AG04450 (cell line): ENCODE measurements around the gene ZBTB20. TPM values are rescaled to one million over a fixed set of nuclear protein-coding genes. Genes with fewer than 3 reads are reported as not detected.
"Not testable (repeated sequence)": the region's sequence is repeated elsewhere in the genome, so short reads cannot be mapped to it uniquely, and the experiment has no call there.

ENCODE experiments used
- CTCF ChIA-PET: fragments of 300-600, 350-600 bp; formaldehyde crosslinking; extraction: SDS; loops from one replicate; lab custom pipeline; 2022; ENCODE audit warnings: antibody characterized with exemption, inconsistent platforms; lab: Charles Lee
- POLR2A ChIA-PET: fragments of 350-600 bp; formaldehyde crosslinking; extraction: SDS; loops from one replicate; lab custom pipeline; 2021; ENCODE audit warnings: antibody characterized with exemption, inconsistent platforms; lab: Yijun Ruan, JAX
- DNase-seq: peaks from one replicate; pipeline ENCODE4 v3.0.0-alpha.2; 2011; ENCODE audit warnings: low read depth, low spot score
- H3K27ac ChIP-seq: one replicate; pipeline ENCODE4 v1.5.1; 2012; ENCODE audit warnings: low read depth, low read length, control low read depth
- H3K27me3 ChIP-seq: one replicate; pipeline ENCODE4 v1.6.0; 2012; ENCODE audit warnings: low read length; ENCODE audit not compliant: control insufficient read depth, insufficient read depth
- H3K4me3 ChIP-seq: 2 replicates; pipeline ENCODE4 v1.5.1; 2011; ENCODE audit warnings: mild to moderate bottlenecking, low read depth, low read length, control low read depth
- H3K9me3 ChIP-seq: 2 replicates; pipeline ENCODE4 v1.5.1; 2012; ENCODE audit warnings: low read length; ENCODE audit not compliant: control insufficient read depth, insufficient read depth
- CTCF ChIP-seq: IDR thresholded peaks from 2 replicates; pipeline ENCODE4 v1.5.1; 2011; ENCODE audit warnings: low read depth, low read length, control low read depth, inconsistent platforms
- polyA plus RNA-seq: library from polyadenylated mRNA; depleted of rRNA; stranded (reverse); fragments of >200 nt; gene quantifications from 2 replicates; pipeline ENCODE4 v1.2.3, GENCODE V29; 2011

The ZBTB20 gene
- polyA plus RNA-seq, 1 experiment: 3.0 TPM

GRCh38 chr3:115186351-115187148 is 39.5 kb upstream of the ZBTB20 start:
- POLR2A ChIA-PET: no interaction called here

DNA sequence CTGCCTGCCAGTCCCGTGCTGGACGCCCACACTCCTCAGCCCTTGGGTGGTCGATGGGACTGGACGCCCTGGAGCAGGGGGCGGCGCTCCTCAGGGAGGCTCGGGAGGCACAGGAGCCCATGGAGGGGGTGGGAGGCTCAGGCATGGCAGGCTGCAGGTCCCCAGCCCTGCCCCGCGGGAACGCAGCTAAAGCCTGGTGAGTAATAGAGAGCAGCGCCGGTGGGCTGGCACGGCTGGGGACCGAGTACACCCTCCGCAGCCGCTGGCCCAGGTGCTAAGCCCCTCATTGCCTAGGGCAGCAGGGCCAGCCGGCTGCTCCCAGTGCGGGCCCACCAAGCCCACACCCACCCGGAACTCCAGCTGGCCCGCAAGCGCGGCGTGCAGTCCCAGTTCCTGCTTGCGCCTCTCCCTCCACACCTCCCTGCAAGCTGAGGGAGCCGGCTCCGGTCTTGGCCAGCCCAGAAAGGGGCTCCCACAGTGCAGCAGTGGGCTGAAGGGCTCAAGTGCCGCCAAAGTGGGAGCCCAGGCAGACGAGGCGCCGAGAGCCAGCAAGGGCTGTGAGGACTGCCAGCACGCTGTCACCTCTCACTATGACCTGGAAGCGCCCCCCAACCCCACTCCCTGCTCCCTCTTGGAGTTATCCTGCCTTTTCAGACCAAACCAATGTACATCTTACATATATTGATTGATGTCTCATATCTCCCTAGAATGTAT is 37.9 kb upstream of the ZBTB20 start:
- POLR2A ChIA-PET: not testable (repeated sequence)

More at GRCh38 chr3:115186351-115187148, 39.5 kb upstream of the ZBTB20 start:
- DNase-seq: no peak
- H3K4me3 ChIP-seq: no peak overlapping the region
- H3K9me3 ChIP-seq: no peaks in the 10 kb centered on the region
- CTCF ChIA-PET: interaction anchor here (1.5 kb wide), 1 partner anchor 598 kb away, joined by 5 read pairs; no protein-coding TSS in a partner anchor
- H3K27me3 ChIP-seq: no peaks in the 10 kb centered on the region
- no peak overlapping the region for H3K27ac ChIP-seq
- no peak for TF ChIP-seq CTCF

GRCh38 chr3:115178930-115179329 is 31.8 kb upstream of the ZBTB20 start:
- H3K4me3 ChIP-seq, CTCF ChIA-PET, POLR2A ChIA-PET: not testable (repeated sequence)

More for the DNA sequence above, 37.9 kb upstream of the ZBTB20 start:
- H3K9me3 ChIP-seq, CTCF ChIA-PET, H3K27me3 ChIP-seq, DNase-seq, H3K4me3 ChIP-seq, H3K27ac ChIP-seq: not testable (repeated sequence)

GRCh38 chr3:115169808-115170207 is 22.7 kb upstream of the ZBTB20 start:
- TF ChIP-seq CTCF: 0 out of 2 replicates have a peak, but pooled peaks have one; percentile 5
- H3K27me3 ChIP-seq: no peaks in the 10 kb centered on the region
- no peaks in the 10 kb centered on the region for H3K9me3 ChIP-seq
- H3K4me3 ChIP-seq: no peak overlapping the region
- CTCF ChIA-PET: interaction anchor here (1.1 to 1.3 kb wide), 2 partner anchors 31 to 785 kb away, joined by 3 read pairs; no protein-coding TSS in a partner anchor
- H3K27ac ChIP-seq: no peak overlapping the region
- POLR2A ChIA-PET: no interaction called here
- no peak for DNase-seq

More at GRCh38 chr3:115178930-115179329, 31.8 kb upstream of the ZBTB20 start:
- not testable (repeated sequence) for DNase-seq, H3K9me3 ChIP-seq, H3K27me3 ChIP-seq, H3K27ac ChIP-seq

- ChIA-PET POLR2A (no interaction called here), CTCF (interaction anchor here (0.7 to 1.8 kb wide), 2 partner anchors 10 to 704 kb away, joined by 3 to 6 read pairs; no protein-coding TSS in a partner anchor)
- Histone ChIP-seq H3K27me3 (no peaks in the 10 kb centered on the region), H3K27ac (no peak overlapping the region), H3K9me3 (no peaks in the 10 kb centered on the region), H3K4me3 (no peak overlapping the region)
- no peak for DNase-seq
- no peak for TF ChIP-seq CTCF
These were observed 18.6 kb upstream of the ZBTB20 start for GRCh38 chr3:115165701-115166100.
